ENCODE results near the gene TACO1. TPM values are rescaled to one million over a fixed set of nuclear protein-coding genes. Genes with fewer than 3 reads are reported as not detected.

TACO1 gene
- total and polyA plus RNA-seq, 9 of the 15 experiments (the other 6 are each of a cell fraction or from before 2014, with no cell fraction given), result 10.3 to 41.6 (median 30.9) TPM

- TF ChIP-seq AFF1 (IDR thresholded peaks at IDR 0.05; ENCODE audit: low read depth in 1 of 2, partially characterized antibody in 2 of 2), result peak in 1 of 2 experiments; percentile 65
- 0 out of 2 replicates have a peak, but pooled peaks have one; percentile 21 for TF ChIP-seq ZBTB12 (CRISPR knock-in tag; IDR thresholded peaks at IDR 0.05)
- no peak for TF ChIP-seq ZNF79 (CRISPR knock-in tag; IDR thresholded peaks at IDR 0.05; ENCODE audit: low read depth)
- no peak for TF ChIP-seq TFAM (CRISPR knock-in tag; conservative IDR thresholded peaks at IDR 0.05)
- peak in 1 of 2 experiments; percentile 97; a peak in 2 of 4 replicates for TF ChIP-seq BCLAF1 (IDR thresholded peaks at IDR 0.05; ENCODE audit: borderline replicate concordance in 1 of 2, control insufficient read depth in 1 of 2, low read depth in 2 of 2, low read length in 1 of 2)
- TF ChIP-seq ZNF263 (CRISPR knock-in tag; IDR thresholded peaks at IDR 0.05; ENCODE audit: borderline replicate concordance), result 0 out of 2 replicates have a peak, but pooled peaks have one; percentile 58
- 0 out of 2 replicates have a peak, but pooled peaks have one; percentile 54 for TF ChIP-seq KAT7 (CRISPR knock-in tag; IDR thresholded peaks at IDR 0.05; ENCODE audit: borderline replicate concordance)
- no peak for TF ChIP-seq CREB5 (CRISPR knock-in tag; IDR thresholded peaks at IDR 0.05)
- TF ChIP-seq ZNF511 (CRISPR knock-in tag; IDR thresholded peaks at IDR 0.05), result peak; percentile 62
- peak; percentile 64 for TF ChIP-seq SOX6 (IDR thresholded peaks at IDR 0.05)
- TF ChIP-seq CTBP1 (IDR thresholded peaks at IDR 0.05; ENCODE audit: borderline replicate concordance), result peak; percentile 78; the same call in 1 of the 2 replicates
- peak in 1 of 2 experiments; percentile 97; a peak in 2 of 4 replicates for TF ChIP-seq KDM4B (IDR thresholded peaks at IDR 0.05; ENCODE audit: borderline replicate concordance in 2 of 2, low read depth in 1 of 2)
Observed at GRCh38 chr17:63600569-63601438, at the start of gene TACO1 (continued).

All from K562 (cell line).